RWPE1 (cell line): ENCODE data around the gene PSMD8.
"Not testable (repeated sequence)": the region's sequence is repeated elsewhere in the genome, so short reads cannot be mapped to it uniquely, and the experiment has no call there.

Source experiments
- CTCF ChIA-PET: fragments of 350-600 bp; sonication (Branson Sonifier 250); formaldehyde crosslinking; extraction: SDS; loops from one replicate; lab custom pipeline; 2021; lab: Yijun Ruan, JAX
- POLR2A ChIA-PET: fragments of 400-600 bp; formaldehyde crosslinking; extraction: SDS; loops from one replicate; lab custom pipeline; 2020; ENCODE audit warnings: antibody characterized with exemption; ENCODE audit not compliant: low non-redundant PET; lab: Yijun Ruan, JAX
- DNase-seq: peaks from one replicate; pipeline ENCODE4 v3.0.0; 2012; ENCODE audit warnings: low spot score
- H3K27ac ChIP-seq: fragments of 450-650 bp; 2 replicates; pipeline ENCODE4 v1.5.1; 2017
- CTCF ChIP-seq: fragments of 450-650 bp; conservative IDR thresholded peaks from 2 replicates; pipeline ENCODE4 v1.5.1; 2017; ENCODE audit warnings: low read depth, mild to moderate bottlenecking

PSMD8 gene

GRCh38 chr19:38402623-38402966 lies 28.2 kb downstream of the PSMD8 start:
- peak overlapping the region; percentile 78 for H3K27ac ChIP-seq
- POLR2A ChIA-PET = interaction anchor here (0.6 kb wide), 1 partner anchor 13 kb away, joined by 4 read pairs; no protein-coding TSS in a partner anchor
- TF ChIP-seq CTCF = no peak
- no peak for DNase-seq
- CTCF ChIA-PET = interaction anchor here (0.5 to 1.8 kb wide), 12 partner anchors 9 to 677 kb away, joined by 3 to 7 read pairs (median 4); partner anchors contain the start of genes MRPS12 and SARS2

- DNase-seq = peak; percentile 100
- peak; percentile 93 for TF ChIP-seq CTCF
- ChIA-PET CTCF (interaction anchor here (0.5 to 1.8 kb wide), 12 partner anchors 9 to 676 kb away, joined by 3 to 7 read pairs (median 4); partner anchors contain the start of genes MRPS12 and SARS2), POLR2A (interaction anchor here (0.6 kb wide), 1 partner anchor 14 kb away, joined by 4 read pairs; no protein-coding TSS in a partner anchor)
- H3K27ac ChIP-seq = peak within 1 kb of the TSS; percentile 78
Measured at GRCh38 chr19:38402967-38403674, 28.8 kb downstream of the PSMD8 start, which contains the start of gene FAM98C. Gene FAM98C (plus strand): TSS chr19:38403093. CDS start chr19:38403154, 61 bp downstream.

GRCh38 chr19:38404858-38405257 lies 30.5 kb downstream of the PSMD8 start:
- no peak for TF ChIP-seq CTCF
- H3K27ac ChIP-seq = peak overlapping the region; percentile 78; the same call in 1 of the 2 replicates
- CTCF ChIA-PET = interaction anchor here (0.5 to 1.7 kb wide), 3 partner anchors 59 to 229 kb away, joined by 3 to 5 read pairs (median 5); no protein-coding TSS in a partner anchor
- no peak for DNase-seq
- POLR2A ChIA-PET = no interaction called here

GRCh38 chr19:38405276-38405675 lies 30.9 kb downstream of the PSMD8 start:
- H3K27ac ChIP-seq = peak overlapping the region; percentile 78; the same call in 1 of the 2 replicates
- POLR2A ChIA-PET = no interaction called here
- DNase-seq = no peak
- no peak for TF ChIP-seq CTCF
- CTCF ChIA-PET = interaction anchor here (0.6 kb wide), 1 partner anchor 59 kb away, joined by 5 read pairs; no protein-coding TSS in a partner anchor

GRCh38 chr19:38409631-38410133 lies 35.3 kb downstream of the PSMD8 start:
- TF ChIP-seq CTCF = no peak
- ChIA-PET CTCF (interaction anchor here (0.6 kb wide), 1 partner anchor 14 kb away, joined by 3 read pairs; no protein-coding TSS in a partner anchor), POLR2A (interaction anchor here (0.6 kb wide), 1 partner anchor 140 kb away, joined by 3 read pairs; no protein-coding TSS in a partner anchor)
- DNase-seq = no peak
- no peak overlapping the region; the same call in 1 of the 2 replicates for H3K27ac ChIP-seq

- DNase-seq, H3K27ac ChIP-seq: not testable (repeated sequence)
- POLR2A ChIA-PET = interaction anchor here (0.6 kb wide), 1 partner anchor 139 kb away, joined by 3 read pairs; no protein-coding TSS in a partner anchor
- CTCF ChIA-PET = interaction anchor here (0.6 kb wide), 1 partner anchor 14 kb away, joined by 3 read pairs; no protein-coding TSS in a partner anchor
Measured at GRCh38 chr19:38410407-38410806, 36.0 kb downstream of the PSMD8 start.
